Measurements from ENCODE around the gene HOXC6. TPM values are rescaled to one million over a fixed set of nuclear protein-coding genes. Genes with fewer than 3 reads are reported as not detected.

Gene HOXC6
- total and polyA plus RNA-seq, 8 donors: 0.46 to 2.0 (median 1.0) TPM; not detected in 5

DNA sequence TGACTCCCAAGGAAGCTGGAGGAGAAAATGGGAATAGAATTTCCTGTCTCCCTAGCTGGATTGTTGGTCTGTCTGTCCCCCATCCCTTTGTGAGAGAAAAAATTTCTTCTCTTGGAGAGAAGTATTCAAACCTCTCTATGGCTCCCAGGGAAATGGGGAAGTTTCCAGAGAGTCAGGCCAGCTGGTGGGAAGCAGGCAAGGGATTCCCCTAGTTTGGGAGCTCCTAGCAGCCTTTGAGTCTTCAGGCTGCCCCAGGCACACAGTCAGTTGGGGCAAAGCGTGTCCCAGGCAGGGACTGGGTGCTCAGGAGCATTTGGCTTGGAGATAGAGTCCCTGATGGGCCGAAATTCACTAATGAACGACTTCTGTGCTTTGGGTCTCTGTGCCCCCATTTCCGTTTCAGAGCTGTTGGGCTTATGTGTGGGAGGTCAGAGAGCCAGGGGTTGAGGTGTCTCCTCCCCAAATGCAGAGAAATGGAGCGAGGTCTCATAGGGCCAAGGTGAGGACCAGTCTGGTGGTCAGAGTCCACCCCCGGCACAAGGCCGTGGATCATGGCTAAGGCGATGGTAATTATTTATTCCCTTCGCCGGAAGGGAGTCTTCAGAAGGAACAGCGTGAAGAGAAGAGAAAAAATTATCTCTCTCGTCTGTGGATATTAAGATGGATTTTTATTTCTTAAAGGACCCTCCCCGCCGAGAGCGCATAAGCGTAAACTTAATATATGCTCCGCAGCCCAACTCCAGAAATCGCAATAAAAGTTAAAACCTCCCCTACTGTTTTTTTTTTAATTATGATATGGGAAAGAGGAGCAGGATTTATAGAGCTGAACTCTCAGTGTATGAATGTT lies 34.9 kb upstream of the HOXC6 start:
- no peak for DNase-seq
- H3K4me3 ChIP-seq: no peak overlapping the region
- whole genome bisulfite sequencing, 5 donors: 25 to 30% (median 28%) methylated on average over 18 of the region's 18 CpGs
- no peak overlapping the region for H3K27ac ChIP-seq
- peaks cover 24 to 49% (median 44%) of the 10 kb centered on the region in 4 donors for H3K4me1 ChIP-seq
- H3K9me3 ChIP-seq: no peaks in the 10 kb centered on the region
- no peaks in the 10 kb centered on the region for H3K36me3 ChIP-seq
- TF ChIP-seq, protein P1, sequence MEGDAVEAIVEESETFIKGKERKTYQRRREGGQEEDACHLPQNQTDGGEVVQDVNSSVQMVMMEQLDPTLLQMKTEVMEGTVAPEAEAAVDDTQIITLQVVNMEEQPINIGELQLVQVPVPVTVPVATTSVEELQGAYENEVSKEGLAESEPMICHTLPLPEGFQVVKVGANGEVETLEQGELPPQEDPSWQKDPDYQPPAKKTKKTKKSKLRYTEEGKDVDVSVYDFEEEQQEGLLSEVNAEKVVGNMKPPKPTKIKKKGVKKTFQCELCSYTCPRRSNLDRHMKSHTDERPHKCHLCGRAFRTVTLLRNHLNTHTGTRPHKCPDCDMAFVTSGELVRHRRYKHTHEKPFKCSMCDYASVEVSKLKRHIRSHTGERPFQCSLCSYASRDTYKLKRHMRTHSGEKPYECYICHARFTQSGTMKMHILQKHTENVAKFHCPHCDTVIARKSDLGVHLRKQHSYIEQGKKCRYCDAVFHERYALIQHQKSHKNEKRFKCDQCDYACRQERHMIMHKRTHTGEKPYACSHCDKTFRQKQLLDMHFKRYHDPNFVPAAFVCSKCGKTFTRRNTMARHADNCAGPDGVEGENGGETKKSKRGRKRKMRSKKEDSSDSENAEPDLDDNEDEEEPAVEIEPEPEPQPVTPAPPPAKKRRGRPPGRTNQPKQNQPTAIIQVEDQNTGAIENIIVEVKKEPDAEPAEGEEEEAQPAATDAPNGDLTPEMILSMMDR (IDR thresholded peaks at IDR 0.05): no peak
- TF ChIP-seq EP300 (IDR thresholded peaks at IDR 0.05) (no peak), POLR2AphosphoS5 (IDR thresholded peaks at IDR 0.05) (no peak), POLR2A (IDR thresholded peaks at IDR 0.05) (no peak)
- intact Hi-C loops (cut with DNase I; ENCODE audit: low total_unique reads): no loop called here
- H3K27me3 ChIP-seq: peaks cover 85 to 100% (median 100%) of the 10 kb centered on the region in 3 donors

DNA sequence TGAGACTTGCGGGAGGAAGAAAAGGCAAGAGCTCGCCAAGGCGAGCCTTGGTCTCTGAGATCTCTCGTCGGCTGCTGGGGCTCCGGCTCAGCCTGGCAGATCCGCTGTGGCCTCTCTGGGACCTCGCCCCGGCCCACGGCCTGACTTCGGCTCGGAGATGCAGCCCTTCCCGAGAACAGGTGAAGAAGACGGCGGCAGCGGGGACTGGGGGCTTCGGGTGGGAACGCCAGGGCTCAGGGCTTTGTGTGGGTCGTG lies 34.3 kb upstream of the HOXC6 start:
- Histone ChIP-seq H3K36me3 (no peaks in the 10 kb centered on the region), H3K9me3 (no peaks in the 10 kb centered on the region), H3K27ac (no peak overlapping the region), H3K4me3 (peak overlapping the region in 1 of 4 donors; percentile 56), H3K27me3 (peaks cover 82 to 100% (median 100%) of the 10 kb centered on the region in 3 donors), H3K4me1 (peaks cover 24 to 46% (median 43%) of the 10 kb centered on the region in 4 donors)
- whole genome bisulfite sequencing, 5 donors: 4 to 11% (median 7%) methylated on average over 12 to 19 of the region's 19 CpGs
- intact Hi-C loops (cut with DNase I; ENCODE audit: low total_unique reads): no loop called here
- TF ChIP-seq POLR2AphosphoS5 (IDR thresholded peaks at IDR 0.05) (no peak), POLR2A (IDR thresholded peaks at IDR 0.05) (no peak), EP300 (IDR thresholded peaks at IDR 0.05) (no peak)
- TF ChIP-seq, protein P1 (IDR thresholded peaks at IDR 0.05): no peak
- DNase-seq: no peak

DNA sequence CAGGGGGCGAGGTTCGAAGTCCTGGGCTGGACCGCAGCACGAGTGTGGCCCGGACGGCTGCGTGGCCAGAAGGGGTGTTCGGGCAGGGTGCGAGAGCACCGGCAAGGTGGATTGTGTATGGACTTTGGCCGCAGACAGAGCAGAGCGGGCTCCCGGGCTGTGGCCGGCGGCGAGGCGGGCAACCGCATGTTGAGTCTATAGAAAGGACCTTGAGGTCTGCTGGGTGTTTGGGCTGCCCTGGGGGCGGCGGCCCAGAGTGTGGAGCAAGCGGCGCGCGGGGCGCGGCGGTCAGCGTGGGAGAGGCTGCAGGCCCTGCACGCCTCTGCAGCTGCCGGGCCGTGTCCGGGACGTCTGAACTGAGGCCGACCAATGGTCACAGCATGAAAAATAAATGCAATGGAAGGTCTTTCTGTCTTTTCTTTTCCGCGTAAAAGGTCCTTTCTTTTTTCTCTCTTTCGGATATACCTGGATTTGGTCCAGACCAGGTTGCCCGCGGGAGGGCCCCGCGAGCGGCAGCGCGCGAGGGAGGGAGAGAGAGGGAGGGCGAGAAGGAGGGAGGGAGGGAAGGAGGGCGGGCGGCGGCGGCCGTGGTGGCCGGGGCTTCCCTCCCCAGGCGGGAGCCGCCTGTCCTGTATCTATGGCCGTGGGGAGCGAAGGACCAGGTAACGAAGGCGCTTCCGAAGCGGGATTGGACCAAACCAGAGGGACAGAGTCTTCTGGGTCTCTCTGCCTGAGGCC lies 33.8 kb upstream of the HOXC6 start:
- WGBS, 5 donors: 3 to 6% (median 4%) methylated on average over 51 to 60 of the region's 60 CpGs
- Histone ChIP-seq H3K27ac (no peak overlapping the region), H3K27me3 (peaks cover 80 to 100% (median 100%) of the 10 kb centered on the region in 3 donors), H3K4me1 (peaks cover 24 to 46% (median 40%) of the 10 kb centered on the region in 4 donors), H3K9me3 (no peaks in the 10 kb centered on the region), H3K4me3 (peak overlapping the region in 3 of 4 donors; percentile 42 to 56 (median 55)), H3K36me3 (no peaks in the 10 kb centered on the region)
- intact Hi-C loops (cut with DNase I; ENCODE audit: low total_unique reads): no loop called here
- DNase-seq: no peak
- TF ChIP-seq, protein P1 (IDR thresholded peaks at IDR 0.05): no peak
- TF ChIP-seq POLR2A (IDR thresholded peaks at IDR 0.05) (no peak), POLR2AphosphoS5 (IDR thresholded peaks at IDR 0.05) (no peak), EP300 (IDR thresholded peaks at IDR 0.05) (no peak)

DNA sequence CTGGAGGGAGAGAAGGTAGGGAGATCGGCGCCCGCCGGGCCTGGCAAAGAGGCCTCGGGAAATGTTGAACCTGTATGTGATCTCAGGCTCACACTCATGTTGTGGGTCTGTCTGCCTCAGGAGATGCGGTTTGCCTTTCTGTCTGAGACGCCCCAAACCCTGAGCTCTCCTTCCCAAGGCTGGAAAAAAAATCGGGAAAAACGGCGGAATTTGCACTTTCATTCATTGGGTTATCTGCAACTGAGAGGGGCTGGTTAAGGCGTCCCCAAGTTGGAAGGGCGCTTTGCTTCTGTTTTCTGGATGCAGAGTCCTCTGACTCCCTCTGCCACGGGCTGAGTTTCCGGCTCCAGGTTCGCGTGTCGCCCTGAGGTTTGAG lies 33.2 kb upstream of the HOXC6 start:
- H3K27me3 ChIP-seq: peaks cover 78 to 100% (median 100%) of the 10 kb centered on the region in 3 donors
- H3K4me3 ChIP-seq: peak overlapping the region; percentile 42 to 56 (median 54)
- no peak for TF ChIP-seq POLR2A (IDR thresholded peaks at IDR 0.05)
- TF ChIP-seq, protein P1 (IDR thresholded peaks at IDR 0.05): no peak
- no peak for TF ChIP-seq POLR2AphosphoS5 (IDR thresholded peaks at IDR 0.05)
- TF ChIP-seq EP300 (IDR thresholded peaks at IDR 0.05): no peak
- no peaks in the 10 kb centered on the region for H3K36me3 ChIP-seq
- H3K4me1 ChIP-seq: peaks cover 28 to 49% (median 43%) of the 10 kb centered on the region in 4 donors
- intact Hi-C loops (cut with DNase I; ENCODE audit: low total_unique reads): no loop called here
- H3K27ac ChIP-seq: no peak overlapping the region
- WGBS, 5 donors: 5 to 7% (median 6%) methylated on average over 14 to 17 of the region's 17 CpGs
- H3K9me3 ChIP-seq: no peaks in the 10 kb centered on the region
- no peak for DNase-seq

All from stomach (tissue), 9 donors.